Spleen (tissue), 7 donors: ENCODE measurements around the gene NR3C2.

ENCODE experiments used
- CTCF ChIP-seq, 11 experiments: fragments of 200-600 bp in 7 of 11; fragments of 450-650 bp in 4 of 11; sonication (generic) in 4 of 11; IDR thresholded peaks in 8 of 11; conservative IDR thresholded peaks in 3 of 11; 1 replicate in 7 of 11; 2 replicates in 4 of 11; pipeline versions ENCODE4 v1.4.0 to v1.8.0; 2016 to 2021; ENCODE audit warnings: antibody characterized with exemption in 11 of 11, inconsistent platforms in 4 of 11, mild to moderate bottlenecking in 1 of 11
- POLR2A ChIP-seq, 3 donors: fragments of 450-650 bp; IDR thresholded peaks; one replicate each; pipeline ENCODE4 v1.5.1; 2017; ENCODE audit warnings: antibody characterized with exemption in 3 of 3, mild to moderate bottlenecking in 1 of 3
- donor health status: DM: no; HTN: no; CAD: no; lungs with moderate emphysema.
- donor health status: DM: no; HTN: no; CAD: no.
- donor health status: DM: no; HTN: no; CAD: no.

- no peak for TF ChIP-seq CTCF (IDR thresholded peaks at IDR 0.05 in 8 of 11, conservative IDR thresholded peaks at IDR 0.05 in 3 of 11)
- TF ChIP-seq POLR2A (IDR thresholded peaks at IDR 0.05): no peak
These were observed 203.3 kb downstream of the NR3C2 start for GRCh38 chr4:148238811-148239493.
